ENCODE measurements around the gene DHDDS.

- TF ChIP-seq, protein P1, sequence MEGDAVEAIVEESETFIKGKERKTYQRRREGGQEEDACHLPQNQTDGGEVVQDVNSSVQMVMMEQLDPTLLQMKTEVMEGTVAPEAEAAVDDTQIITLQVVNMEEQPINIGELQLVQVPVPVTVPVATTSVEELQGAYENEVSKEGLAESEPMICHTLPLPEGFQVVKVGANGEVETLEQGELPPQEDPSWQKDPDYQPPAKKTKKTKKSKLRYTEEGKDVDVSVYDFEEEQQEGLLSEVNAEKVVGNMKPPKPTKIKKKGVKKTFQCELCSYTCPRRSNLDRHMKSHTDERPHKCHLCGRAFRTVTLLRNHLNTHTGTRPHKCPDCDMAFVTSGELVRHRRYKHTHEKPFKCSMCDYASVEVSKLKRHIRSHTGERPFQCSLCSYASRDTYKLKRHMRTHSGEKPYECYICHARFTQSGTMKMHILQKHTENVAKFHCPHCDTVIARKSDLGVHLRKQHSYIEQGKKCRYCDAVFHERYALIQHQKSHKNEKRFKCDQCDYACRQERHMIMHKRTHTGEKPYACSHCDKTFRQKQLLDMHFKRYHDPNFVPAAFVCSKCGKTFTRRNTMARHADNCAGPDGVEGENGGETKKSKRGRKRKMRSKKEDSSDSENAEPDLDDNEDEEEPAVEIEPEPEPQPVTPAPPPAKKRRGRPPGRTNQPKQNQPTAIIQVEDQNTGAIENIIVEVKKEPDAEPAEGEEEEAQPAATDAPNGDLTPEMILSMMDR (IDR thresholded peaks at IDR 0.05), result no peak
- no peak for TF ChIP-seq REST (IDR thresholded peaks at IDR 0.05; ENCODE audit: insufficient read depth in 1 of 2, low read depth in 2 of 2, low read length in 1 of 2)
Measured at GRCh38 chr1:26404641-26405040, 27.5 kb upstream of the DHDDS start.
